ENCODE data around the gene PRKAR1B. TPM values are rescaled to one million over a fixed set of nuclear protein-coding genes. Genes with fewer than 3 reads are reported as not detected.

PRKAR1B gene
- total and polyA plus RNA-seq, 10 of the 15 experiments (the other 5 are each of a cell fraction or from before 2014, with no cell fraction given) = 1.4 to 45.6 (median 19.3) TPM

DNA sequence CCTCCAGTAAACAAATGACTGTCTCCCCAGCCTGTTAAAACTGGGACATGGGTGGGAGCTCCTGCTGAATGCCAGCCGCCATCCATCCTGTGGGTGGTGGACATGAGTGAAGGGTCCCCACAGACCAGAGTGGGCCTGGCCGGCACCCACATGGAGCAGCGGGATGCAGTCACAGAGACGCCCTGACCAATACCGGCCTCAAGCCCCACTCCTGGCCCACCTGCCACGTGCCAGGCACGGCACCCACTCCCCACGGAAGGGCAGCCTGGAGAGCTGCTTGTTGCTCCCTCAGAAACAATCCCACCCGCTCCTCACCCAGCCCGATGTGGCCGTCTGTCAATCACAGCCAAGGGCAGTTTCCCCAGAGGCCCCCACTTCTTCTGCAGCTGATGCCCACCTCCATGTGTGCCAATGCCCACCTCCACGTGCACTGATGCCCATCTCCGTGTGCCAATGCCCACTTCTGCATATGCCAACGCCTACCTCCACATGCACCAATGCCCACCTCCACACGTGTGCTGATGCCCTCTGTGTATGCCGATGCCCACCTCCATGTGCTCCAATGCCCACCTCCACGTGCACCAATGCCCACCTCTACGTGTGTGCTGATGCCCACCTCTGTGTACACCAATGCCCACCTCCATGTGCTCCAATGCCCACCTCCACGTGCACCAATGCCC lies 43.4 kb downstream of the PRKAR1B start (continued):
- TF ChIP-seq ZSCAN29 (IDR thresholded peaks at IDR 0.05) = no peak
- no peak for TF ChIP-seq CREM (IDR thresholded peaks at IDR 0.05; ENCODE audit: low read depth)
- no peak for TF ChIP-seq MTA2 (IDR thresholded peaks at IDR 0.05; ENCODE audit: low read depth)
- no peak for TF ChIP-seq DPF2 (IDR thresholded peaks at IDR 0.05)
- TF ChIP-seq, protein P1, sequence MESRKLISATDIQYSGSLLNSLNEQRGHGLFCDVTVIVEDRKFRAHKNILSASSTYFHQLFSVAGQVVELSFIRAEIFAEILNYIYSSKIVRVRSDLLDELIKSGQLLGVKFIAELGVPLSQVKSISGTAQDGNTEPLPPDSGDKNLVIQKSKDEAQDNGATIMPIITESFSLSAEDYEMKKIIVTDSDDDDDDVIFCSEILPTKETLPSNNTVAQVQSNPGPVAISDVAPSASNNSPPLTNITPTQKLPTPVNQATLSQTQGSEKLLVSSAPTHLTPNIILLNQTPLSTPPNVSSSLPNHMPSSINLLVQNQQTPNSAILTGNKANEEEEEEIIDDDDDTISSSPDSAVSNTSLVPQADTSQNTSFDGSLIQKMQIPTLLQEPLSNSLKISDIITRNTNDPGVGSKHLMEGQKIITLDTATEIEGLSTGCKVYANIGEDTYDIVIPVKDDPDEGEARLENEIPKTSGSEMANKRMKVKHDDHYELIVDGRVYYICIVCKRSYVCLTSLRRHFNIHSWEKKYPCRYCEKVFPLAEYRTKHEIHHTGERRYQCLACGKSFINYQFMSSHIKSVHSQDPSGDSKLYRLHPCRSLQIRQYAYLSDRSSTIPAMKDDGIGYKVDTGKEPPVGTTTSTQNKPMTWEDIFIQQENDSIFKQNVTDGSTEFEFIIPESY (IDR thresholded peaks at IDR 0.05) = no peak
- TF ChIP-seq, protein P2, sequence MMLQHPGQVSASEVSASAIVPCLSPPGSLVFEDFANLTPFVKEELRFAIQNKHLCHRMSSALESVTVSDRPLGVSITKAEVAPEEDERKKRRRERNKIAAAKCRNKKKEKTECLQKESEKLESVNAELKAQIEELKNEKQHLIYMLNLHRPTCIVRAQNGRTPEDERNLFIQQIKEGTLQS (IDR thresholded peaks at IDR 0.05; ENCODE audit: borderline replicate concordance, extremely low read depth, low read depth, low read length) = no peak
- no peak for TF ChIP-seq RAD51 (IDR thresholded peaks at IDR 0.05)
- TF ChIP-seq, protein P3, sequence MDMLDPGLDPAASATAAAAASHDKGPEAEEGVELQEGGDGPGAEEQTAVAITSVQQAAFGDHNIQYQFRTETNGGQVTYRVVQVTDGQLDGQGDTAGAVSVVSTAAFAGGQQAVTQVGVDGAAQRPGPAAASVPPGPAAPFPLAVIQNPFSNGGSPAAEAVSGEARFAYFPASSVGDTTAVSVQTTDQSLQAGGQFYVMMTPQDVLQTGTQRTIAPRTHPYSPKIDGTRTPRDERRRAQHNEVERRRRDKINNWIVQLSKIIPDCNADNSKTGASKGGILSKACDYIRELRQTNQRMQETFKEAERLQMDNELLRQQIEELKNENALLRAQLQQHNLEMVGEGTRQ (IDR thresholded peaks at IDR 0.05; ENCODE audit: borderline replicate concordance, low read depth, low read length) = no peak
- no peak for TF ChIP-seq WRNIP1 (IDR thresholded peaks at IDR 0.05; ENCODE audit: borderline replicate concordance, low read depth, low read length)
- TF ChIP-seq RCOR1 (conservative IDR thresholded peaks at IDR 0.05; ENCODE audit: low read depth, low read length) = no peak
- no peak for TF ChIP-seq HDAC2 (IDR thresholded peaks at IDR 0.05)

Data from GM12878 (cell line).